ENCODE measurements around the gene OTOP2.

DNA sequence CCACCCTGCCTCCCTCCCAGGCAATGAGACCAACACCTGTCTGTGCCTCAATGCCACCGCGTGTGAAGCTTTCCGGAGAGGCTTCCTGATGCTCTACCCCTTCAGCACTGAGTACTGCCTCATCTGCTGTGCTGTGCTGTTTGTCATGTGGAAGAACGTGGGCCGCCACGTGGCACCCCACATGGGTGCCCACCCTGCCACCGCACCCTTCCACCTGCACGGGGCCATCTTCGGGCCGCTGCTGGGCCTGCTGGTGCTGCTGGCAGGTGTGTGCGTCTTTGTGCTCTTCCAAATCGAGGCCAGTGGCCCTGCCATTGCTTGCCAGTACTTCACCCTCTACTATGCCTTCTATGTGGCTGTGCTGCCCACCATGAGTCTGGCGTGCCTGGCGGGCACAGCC is 22.6 kb downstream of the OTOP2 start:
- TF ChIP-seq ELF4 (CRISPR knock-in tag; IDR thresholded peaks at IDR 0.05; ENCODE audit: low read depth) (no peak), TEAD4 (CRISPR knock-in tag; IDR thresholded peaks at IDR 0.05) (no peak)
